GM20431 (cell line): Measurements from ENCODE around the gene PCK1.

Experiments
- in situ Hi-C: fragments of 300-500 bp; cut with MseI, MboI; formaldehyde crosslinking; loops from one replicate; pipeline ENCODE4 v1.15.0; 2020; ENCODE audit warnings: low sequenced_read_pairs; ENCODE audit not compliant: unreplicated experiment

Gene PCK1

GRCh38 chr20:57596998-57597939 is 36.4 kb downstream of the PCK1 start:
- in situ Hi-C loops = no loop called here

GRCh38 chr20:57598060-57598459 is 37.1 kb downstream of the PCK1 start:
- in situ Hi-C loops = no loop called here

- in situ Hi-C loops = no loop called here
Measured at GRCh38 chr20:57598491-57598890, 37.6 kb downstream of the PCK1 start.

- in situ Hi-C loops = no loop called here
Measured at GRCh38 chr20:57600320-57601210, 39.7 kb downstream of the PCK1 start.

- in situ Hi-C loops = no loop called here
Measured at GRCh38 chr20:57601211-57601570, 40.3 kb downstream of the PCK1 start.

GRCh38 chr20:57601737-57602136 is 40.8 kb downstream of the PCK1 start:
- in situ Hi-C loops = no loop called here

- in situ Hi-C loops = no loop called here
Measured at GRCh38 chr20:57603120-57603519, 42.2 kb downstream of the PCK1 start.

GRCh38 chr20:57605045-57605444 is 44.1 kb downstream of the PCK1 start:
- in situ Hi-C loops = no loop called here

GRCh38 chr20:57605878-57606277 is 45.0 kb downstream of the PCK1 start:
- in situ Hi-C loops = no loop called here

- in situ Hi-C loops = no loop called here
Measured at GRCh38 chr20:57608516-57608915, 47.6 kb downstream of the PCK1 start.

GRCh38 chr20:57609086-57609841 is 48.4 kb downstream of the PCK1 start:
- in situ Hi-C loops = no loop called here

GRCh38 chr20:57609842-57610167 is 48.9 kb downstream of the PCK1 start:
- in situ Hi-C loops = no loop called here

- in situ Hi-C loops = no loop called here
Measured at GRCh38 chr20:57610261-57610952, 49.5 kb downstream of the PCK1 start.

GRCh38 chr20:57611586-57612311 is 50.8 kb downstream of the PCK1 start:
- in situ Hi-C loops = no loop called here

- in situ Hi-C loops = no loop called here
Measured at GRCh38 chr20:57612436-57612835, 51.5 kb downstream of the PCK1 start.

GRCh38 chr20:57612916-57613315 is 52.0 kb downstream of the PCK1 start:
- in situ Hi-C loops = no loop called here

GRCh38 chr20:57613481-57613921 is 52.6 kb downstream of the PCK1 start:
- in situ Hi-C loops = no loop called here

GRCh38 chr20:57614490-57615444 is 53.9 kb downstream of the PCK1 start:
- in situ Hi-C loops = no loop called here
